CD14-positive monocyte (primary cell): ENCODE data around the gene SLC26A1. TPM values are rescaled to one million over a fixed set of nuclear protein-coding genes. Genes with fewer than 3 reads are reported as not detected.

Source experiments
- DNase-seq, 3 donors: peaks; one replicate each; pipeline ENCODE4 v3.0.0-alpha.2; 2011 to 2022
- H2AFZ ChIP-seq: 2 replicates; pipeline ENCODE4 v1.6.0; 2012; ENCODE audit warnings: mild to moderate bottlenecking, low read depth, low read length, inconsistent platforms; ENCODE audit not compliant: insufficient read depth, poor library complexity, severe bottlenecking
- H3K27ac ChIP-seq, 2 donors: 1 replicate in 1 of 2; 2 replicates in 1 of 2; pipeline ENCODE4 v1.5.1; 2012 to 2013; ENCODE audit warnings: low read length in 2 of 2, control low read depth in 1 of 2, inconsistent platforms in 1 of 2, low read depth in 1 of 2, mild to moderate bottlenecking in 1 of 2
- H3K27me3 ChIP-seq, 2 donors: one replicate each; pipeline versions ENCODE4 v1.6.0 to v1.6.1; 2011 to 2013; ENCODE audit warnings: low read length in 2 of 2; ENCODE audit not compliant: control insufficient read depth in 2 of 2, insufficient read depth in 2 of 2
- H3K36me3 ChIP-seq, 2 donors: replicated peaks in 1 of 2; 1 replicate in 1 of 2; 2 replicates in 1 of 2; pipeline versions ENCODE4 v1.5.1 to v1.6.1; 2012 to 2013; ENCODE audit warnings: low read length in 2 of 2, control low read depth in 1 of 2, inconsistent platforms in 1 of 2, mild to moderate bottlenecking in 1 of 2; ENCODE audit not compliant: insufficient read depth in 2 of 2, control insufficient read depth in 1 of 2
- H3K4me1 ChIP-seq, 2 donors: 1 replicate in 1 of 2; 2 replicates in 1 of 2; pipeline versions ENCODE4 v1.5.1 to v1.6.1; 2012 to 2013; ENCODE audit warnings: low read length in 2 of 2, control low read depth in 1 of 2, inconsistent platforms in 1 of 2, mild to moderate bottlenecking in 1 of 2, moderate library complexity in 1 of 2; ENCODE audit not compliant: insufficient read depth in 2 of 2, control insufficient read depth in 1 of 2
- H3K4me2 ChIP-seq: replicated peaks from 2 replicates; pipeline ENCODE3; 2012; ENCODE audit warnings: low read length, moderate library complexity, mild to moderate bottlenecking; ENCODE audit not compliant: poor library complexity, severe bottlenecking; ENCODE audit errors: extremely low read depth
- H3K4me3 ChIP-seq, 3 experiments: fragments of 200-600 bp in 1 of 3; sonication (generic) in 1 of 3; replicated peaks in 1 of 3; 1 replicate in 2 of 3; 2 replicates in 1 of 3; pipeline ENCODE4 v1.5.1; 2011 to 2013; ENCODE audit warnings: low read length in 3 of 3, mild to moderate bottlenecking in 3 of 3, control low read depth in 2 of 3, low read depth in 2 of 3, inconsistent platforms in 1 of 3, moderate library complexity in 1 of 3
- H3K79me2 ChIP-seq: 2 replicates; pipeline ENCODE4 v1.6.0; 2012; ENCODE audit warnings: mild to moderate bottlenecking, control low read depth, inconsistent platforms, low read length, moderate library complexity; ENCODE audit not compliant: insufficient read depth
- H3K9ac ChIP-seq: 2 replicates; pipeline ENCODE4 v1.6.0; 2017; ENCODE audit warnings: low read length, mild to moderate bottlenecking; ENCODE audit not compliant: insufficient read depth, poor library complexity, severe bottlenecking
- H3K9me3 ChIP-seq, 2 donors: replicated peaks in 1 of 2; 1 replicate in 1 of 2; 2 replicates in 1 of 2; pipeline versions ENCODE4 v1.5.1 to v1.6.1; 2012 to 2013; ENCODE audit warnings: low read length in 2 of 2, control low read depth in 1 of 2; ENCODE audit not compliant: control insufficient read depth in 1 of 2, insufficient read depth in 1 of 2
- H4K20me1 ChIP-seq: 2 replicates; pipeline ENCODE4 v1.6.0; 2012; ENCODE audit warnings: mild to moderate bottlenecking, low read length, control low read depth, moderate library complexity; ENCODE audit not compliant: insufficient read depth
- H3K27ac Mint-ChIP-seq, 7 donors: one replicate each; pipeline ENCODE4 v1.8.0; 2020; ENCODE audit warnings: mild to moderate bottlenecking in 7 of 7, mixed read lengths in 7 of 7, moderate library complexity in 6 of 7, inconsistent platforms in 2 of 7
- H3K27me3 Mint-ChIP-seq, 3 donors: one replicate each; pipeline ENCODE4 v1.8.0; 2021 to 2022; ENCODE audit warnings: low read depth in 3 of 3, mild to moderate bottlenecking in 3 of 3, mixed read lengths in 3 of 3, moderate library complexity in 3 of 3, inconsistent platforms in 1 of 3
- H3K36me3 Mint-ChIP-seq, 2 donors: one replicate each; pipeline ENCODE4 v1.8.0; 2020; ENCODE audit warnings: mixed read lengths in 2 of 2, inconsistent platforms in 1 of 2, mild to moderate bottlenecking in 1 of 2
- H3K4me1 Mint-ChIP-seq: one replicate; pipeline ENCODE4 v1.8.0; 2020; ENCODE audit warnings: mild to moderate bottlenecking, mixed read lengths
- H3K4me3 Mint-ChIP-seq, 2 donors: one replicate each; pipeline ENCODE4 v1.8.0; 2020; ENCODE audit warnings: mild to moderate bottlenecking in 2 of 2, mixed read lengths in 2 of 2, moderate library complexity in 1 of 2
- H3K9me3 Mint-ChIP-seq, 7 donors: one replicate each; pipeline ENCODE4 v1.8.0; 2020 to 2022; ENCODE audit warnings: mixed read lengths in 7 of 7, mild to moderate bottlenecking in 6 of 7, moderate library complexity in 6 of 7, inconsistent platforms in 2 of 7
- CTCF ChIP-seq: fragments of 200-600 bp; IDR thresholded peaks from one replicate; pipeline ENCODE4 v1.8.0; 2022; ENCODE audit warnings: antibody characterized with exemption, mild to moderate bottlenecking
- WGBS: methylation state at CpG from one replicate; pipeline ENCODE4 v1.1.5; 2013; ENCODE audit warnings: missing lambda C conversion rate; ENCODE audit not compliant: insufficient coverage; 5-methylcytosine and 5-hydroxymethylcytosine counted together
- intact Hi-C, 2 donors: fragments of 100-400 bp; cut with micrococcal nuclease; formaldehyde crosslinking; loops; one replicate each; pipeline versions ENCODE4 v1.15.0 to v1.15.1; 2023
- polyA plus RNA-seq, 3 donors: library from polyadenylated mRNA; depleted of rRNA in 1 of 3; unstranded in 2 of 3; stranded (reverse) in 1 of 3; fragments of 300-500 nt in 2 of 3; fragments of >200 nt in 1 of 3; fragmentation: Illumina TruSeq in 2 of 3; gene quantifications; 1 replicate in 2 of 3; 2 replicates in 1 of 3; pipeline ENCODE4 v1.2.3, GENCODE V29; 2012 to 2021

The SLC26A1 gene
- polyA plus RNA-seq, 3 donors, result 0.16 to 0.37 (median 0.18) TPM

- H3K9me3 ChIP-seq, result no peaks in the 10 kb centered on the region
- peaks cover 45% of the 10 kb centered on the region for H4K20me1 ChIP-seq
- H3K27me3 ChIP-seq, result peaks cover 0 to 24% of the 10 kb centered on the region in 2 donors
- peaks cover 18% of the 10 kb centered on the region for H3K79me2 ChIP-seq
- H3K27ac ChIP-seq, result no peak overlapping the region
- H3K27ac Mint-ChIP-seq, result peak overlapping the region in 1 of 7 donors; percentile 62
- H3K36me3 Mint-ChIP-seq, result peaks cover 9 to 11% of the 10 kb centered on the region in 2 donors
- peaks cover 5 to 17% of the 10 kb centered on the region in 2 donors for H3K36me3 ChIP-seq
- H3K9me3 Mint-ChIP-seq, result peaks cover 0 to 5% (median 4%) of the 10 kb centered on the region in 7 donors
- no peak overlapping the region for H2AFZ ChIP-seq
- no peak for TF ChIP-seq CTCF
- peaks cover 4 to 21% (median 10%) of the 10 kb centered on the region in 3 donors for H3K27me3 Mint-ChIP-seq
- no peak overlapping the region for H3K4me3 ChIP-seq
- no peak for DNase-seq
- H3K4me1 Mint-ChIP-seq, result peaks cover 13% of the 10 kb centered on the region
- H3K4me2 ChIP-seq, result no peak overlapping the region
- over 99% methylated on average over 15 of the region's 17 CpGs for WGBS
- intact Hi-C loops, result loop anchor here in 1 of 2 donors (5.0 to 10.0 kb wide), 3 partner anchors 34 to 186 kb away; no protein-coding TSS in a partner anchor
- H3K4me1 ChIP-seq, result peaks cover 25 to 38% of the 10 kb centered on the region in 2 donors
- no peak overlapping the region for H3K9ac ChIP-seq
- H3K4me3 Mint-ChIP-seq, result no peak overlapping the region
Observed at GRCh38 chr4:970854-971520, 22.2 kb downstream of the SLC26A1 start.

GRCh38 chr4:970046-970745 lies 23.0 kb downstream of the SLC26A1 start:
- Mint-ChIP-seq H3K27ac (peak overlapping the region in 1 of 7 donors; percentile 63), H3K4me3 (no peak overlapping the region), H3K4me1 (peaks cover 13% of the 10 kb centered on the region), H3K9me3 (peaks cover 0 to 4% (median 2%) of the 10 kb centered on the region in 7 donors), H3K36me3 (peaks cover 11 to 14% of the 10 kb centered on the region in 2 donors), H3K27me3 (peaks cover 4 to 21% (median 10%) of the 10 kb centered on the region in 3 donors)
- DNase-seq, result peak in 1 of 3 donors; percentile 40
- Histone ChIP-seq H3K4me1 (peaks cover 25 to 38% of the 10 kb centered on the region in 2 donors), H3K9me3 (no peaks in the 10 kb centered on the region), H3K79me2 (peaks cover 18% of the 10 kb centered on the region), H3K27me3 (peaks cover 0 to 24% of the 10 kb centered on the region in 2 donors), H3K9ac (no peak overlapping the region), H3K4me3 (no peak overlapping the region), H3K36me3 (peaks cover 5 to 25% of the 10 kb centered on the region in 2 donors), H3K4me2 (no peak overlapping the region), H4K20me1 (peaks cover 47% of the 10 kb centered on the region), H2AFZ (no peak overlapping the region), H3K27ac (no peak overlapping the region)
- no peak for TF ChIP-seq CTCF
- WGBS, result 96% methylated on average over 25 of the region's 25 CpGs
- intact Hi-C loops, result loop anchor here in 1 of 2 donors (5.0 to 10.0 kb wide), 3 partner anchors 33 to 185 kb away; no protein-coding TSS in a partner anchor
